A172 (cell line): ENCODE measurements around the gene LENG1. TPM values are rescaled to one million over a fixed set of nuclear protein-coding genes. Genes with fewer than 3 reads are reported as not detected.
"Not testable (repeated sequence)": the region's sequence is repeated elsewhere in the genome, so short reads cannot be mapped to it uniquely, and the experiment has no call there.

Source experiments
- DNase-seq: peaks from one replicate; pipeline ENCODE4 v3.0.0-alpha.2; 2015; ENCODE audit warnings: low spot score
- total RNA-seq: library from RNA; depleted of rRNA; stranded (reverse); fragments of >200 nt; shearing (Covaris generic); gene quantifications from 2 replicates; pipeline ENCODE4 v1.2.3, GENCODE V29; 2014; rRNA removed

LENG1 gene
- 18.7 and 21.1 TPM in 2 replicates for total RNA-seq

- peak; percentile 100 for DNase-seq
Observed at GRCh38 chr19:54159352-54160181, at the start of gene LENG1. Gene LENG1, minus strand, starts transcription at chr19:54159721. Its CDS starts 26 bp downstream, at chr19:54159695.

GRCh38 chr19:54208784-54209057 lies 49.2 kb upstream of the LENG1 start:
- no peak for DNase-seq

GRCh38 chr19:54207983-54208783 lies 48.7 kb upstream of the LENG1 start:
- peak; percentile 40 for DNase-seq

GRCh38 chr19:54207676-54207982 lies 48.1 kb upstream of the LENG1 start:
- no peak for DNase-seq

- DNase-seq, result not testable (repeated sequence)
Observed at GRCh38 chr19:54207193-54207592, 47.7 kb upstream of the LENG1 start.

- DNase-seq, result no peak
Observed at GRCh38 chr19:54206831-54207177, 47.3 kb upstream of the LENG1 start.

- no peak for DNase-seq
Observed at GRCh38 chr19:54206030-54206830, 46.7 kb upstream of the LENG1 start.

- DNase-seq, result no peak
Observed at GRCh38 chr19:54204767-54205468, 45.4 kb upstream of the LENG1 start.

- DNase-seq, result no peak
Observed at GRCh38 chr19:54203151-54203611, 43.7 kb upstream of the LENG1 start.

GRCh38 chr19:54201980-54202379 lies 42.5 kb upstream of the LENG1 start:
- no peak for DNase-seq

- no peak for DNase-seq
Observed at GRCh38 chr19:54201172-54201701, 41.7 kb upstream of the LENG1 start.

GRCh38 chr19:54199401-54199800 lies 39.9 kb upstream of the LENG1 start:
- DNase-seq, result no peak

GRCh38 chr19:54197121-54197520 lies 37.6 kb upstream of the LENG1 start:
- no peak for DNase-seq

GRCh38 chr19:54196536-54196935 lies 37.0 kb upstream of the LENG1 start:
- no peak for DNase-seq

- not testable (repeated sequence) for DNase-seq
Observed at GRCh38 chr19:54194463-54194862, 34.9 kb upstream of the LENG1 start.

GRCh38 chr19:54193011-54193410 lies 33.5 kb upstream of the LENG1 start:
- no peak for DNase-seq

GRCh38 chr19:54191811-54192453 lies 32.4 kb upstream of the LENG1 start:
- no peak for DNase-seq

GRCh38 chr19:54191011-54191810 lies 31.7 kb upstream of the LENG1 start, which contains the start of gene TSEN34:
Gene TSEN34, plus strand, starts transcription at chr19:54191308. Its CDS starts 57 bp downstream, at chr19:54191365.
- peak; percentile 83 for DNase-seq

- DNase-seq, result peak; percentile 100
Observed at GRCh38 chr19:54190503-54191010, 31.0 kb upstream of the LENG1 start.
